ENCODE results near the gene ASB10.
A peak's percentile ranks its signal among the peaks of the same experiment; 100 is the strongest.

ASB10 gene

DNA sequence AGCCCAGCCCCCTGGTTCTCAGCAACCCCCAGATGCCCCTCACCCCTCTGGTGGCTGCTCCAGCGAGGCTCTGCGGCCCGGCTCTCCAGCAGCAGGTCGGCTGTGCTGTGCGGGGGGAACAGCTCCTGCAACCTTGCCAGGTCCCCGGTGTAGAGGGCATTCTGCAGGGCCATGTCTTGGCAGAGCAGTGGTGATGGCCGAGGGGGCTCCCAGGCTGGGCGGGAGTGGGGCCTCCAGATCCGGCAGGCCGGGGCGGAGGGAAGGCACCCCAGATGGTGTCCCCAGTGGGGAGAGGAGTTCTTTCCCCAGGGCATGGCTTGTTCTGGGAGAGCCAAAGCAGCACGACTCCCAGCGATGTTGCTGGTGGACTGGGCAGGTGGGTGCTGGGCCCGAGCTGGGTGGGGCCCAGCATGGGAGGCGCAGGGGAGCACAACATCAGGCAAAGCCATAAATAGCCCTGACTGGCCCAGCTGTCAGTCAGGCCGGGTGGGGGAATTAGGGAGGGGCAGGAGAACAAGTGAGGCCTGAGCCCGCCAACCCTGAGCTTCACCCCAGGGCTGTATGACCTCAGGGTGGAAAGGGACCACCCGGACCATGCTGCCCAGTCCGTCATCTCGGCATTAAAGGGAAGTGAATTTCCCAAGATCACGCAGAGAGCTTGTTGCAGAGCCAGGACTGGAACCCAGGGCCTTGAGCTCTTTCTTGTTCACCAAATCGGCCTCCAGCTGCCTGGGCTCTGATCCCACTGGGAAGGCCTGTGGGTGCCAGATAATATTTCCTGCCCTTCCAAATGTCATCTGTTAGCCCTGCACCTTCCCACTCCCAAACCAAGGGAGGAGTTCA lies 580 bp upstream of the ASB10 start:
- no peak for DNase-seq

DNA sequence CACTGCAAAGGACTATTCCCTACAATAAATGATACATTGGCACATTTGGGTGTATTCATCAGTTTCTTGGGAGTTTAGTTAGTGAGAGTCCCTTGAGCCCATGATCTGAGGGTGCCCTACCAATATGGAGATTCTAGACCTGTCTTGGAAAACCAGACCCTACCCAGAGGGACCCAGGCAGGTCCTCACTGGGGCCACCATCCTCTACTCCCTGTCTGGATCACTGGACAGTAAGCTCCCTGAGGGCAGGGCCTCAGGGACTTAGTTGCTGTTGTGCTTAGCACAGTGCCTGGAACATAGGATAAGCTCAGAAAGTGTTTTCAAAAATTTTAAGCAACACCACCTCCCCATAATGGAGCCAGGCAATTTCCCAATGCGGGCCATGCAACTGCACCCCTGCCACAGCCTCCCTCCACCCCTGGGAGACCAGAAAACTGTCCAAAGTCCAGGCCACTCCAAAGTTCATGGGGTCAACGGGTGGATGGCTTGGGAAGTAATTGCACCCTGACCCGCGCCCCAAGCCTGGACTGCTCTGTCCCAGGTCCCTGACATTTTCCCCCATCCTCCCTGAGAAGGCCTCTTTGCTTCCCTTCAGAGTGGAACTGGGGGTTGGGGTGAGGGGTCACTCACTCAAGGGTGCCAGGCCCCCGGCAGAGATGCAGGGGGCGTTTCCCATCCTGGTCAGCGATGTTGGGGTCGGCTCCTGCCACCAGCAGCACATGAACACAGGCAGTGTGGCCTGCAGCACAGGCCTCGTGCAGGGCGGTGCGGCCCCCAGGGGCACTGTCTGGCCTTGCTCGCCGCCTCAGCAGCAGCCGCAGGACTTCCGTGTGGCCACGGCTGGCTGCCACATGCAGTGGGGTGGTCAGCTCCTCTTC lies 1.0 kb downstream of the ASB10 start:
- no peak for DNase-seq

DNA sequence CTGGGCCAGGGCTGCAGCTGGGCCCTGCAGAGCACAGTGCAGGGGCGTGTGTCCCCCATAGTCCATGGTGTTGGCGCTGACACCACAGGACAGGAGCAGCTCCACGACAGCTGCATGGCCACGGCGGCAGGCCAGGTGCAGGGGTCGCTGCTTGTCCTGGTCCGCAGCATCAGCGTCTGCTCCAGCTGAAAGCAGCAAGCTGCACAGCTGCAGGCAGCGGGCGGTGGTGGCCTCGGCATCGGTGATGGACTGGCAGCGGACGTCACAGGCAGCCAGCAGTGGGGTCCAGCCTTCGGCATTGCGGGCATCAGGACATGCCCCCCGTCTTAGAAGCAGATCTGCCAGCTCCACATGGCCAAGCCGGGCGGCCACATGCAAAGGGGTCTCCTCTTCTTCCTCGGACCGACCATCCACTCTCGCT lies 6.0 kb downstream of the ASB10 start:
- DNase-seq: no peak

DNA sequence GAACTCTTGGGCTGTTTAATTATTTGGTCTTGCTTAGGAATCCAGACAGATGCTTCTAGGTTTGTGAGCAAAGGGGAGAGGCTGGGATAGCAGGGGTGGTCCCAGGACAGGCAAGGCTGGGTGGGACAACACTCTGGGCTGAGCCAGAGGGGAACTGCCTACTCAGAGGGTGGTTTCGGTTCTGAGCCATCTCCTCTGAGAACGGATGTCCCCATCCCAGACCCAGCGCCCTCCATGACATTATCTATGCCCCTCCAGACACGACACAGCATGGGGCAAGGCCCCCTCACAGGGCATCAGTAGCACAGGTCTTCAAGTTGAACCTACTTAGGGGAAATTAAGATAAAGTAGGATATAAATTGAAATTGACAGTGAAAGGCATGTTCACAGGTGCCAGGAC lies 7.1 kb downstream of the ASB10 start:
- no peak for DNase-seq

DNA sequence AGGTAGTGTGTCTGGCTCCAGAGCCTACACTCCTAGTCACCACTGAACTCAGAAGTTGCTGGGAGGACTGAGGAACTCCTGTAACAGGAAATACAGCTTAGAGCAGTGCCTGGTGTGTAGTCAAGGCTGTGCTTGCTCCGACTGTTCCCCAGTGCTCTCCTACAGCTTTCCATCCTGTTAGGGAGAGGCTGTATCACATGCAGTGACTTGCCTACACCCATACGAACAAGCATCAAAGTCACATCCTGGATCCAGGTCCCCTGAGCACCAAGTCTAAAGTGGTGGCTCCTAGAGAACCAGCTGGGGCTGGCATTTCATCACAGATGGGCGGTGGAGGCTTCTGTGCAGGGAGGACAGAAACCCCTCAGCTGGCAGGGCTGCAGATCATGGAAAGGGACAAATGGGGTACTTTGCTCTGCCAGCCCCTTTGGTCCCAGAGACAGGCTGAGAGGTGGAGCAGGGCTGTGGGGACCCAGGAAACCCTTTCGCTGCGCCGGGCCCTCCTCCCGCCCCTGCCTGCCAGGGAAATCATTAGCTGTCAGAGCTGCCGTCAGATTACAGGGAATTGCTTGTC lies 7.7 kb downstream of the ASB10 start:
- peak; percentile 51 for DNase-seq

DNA sequence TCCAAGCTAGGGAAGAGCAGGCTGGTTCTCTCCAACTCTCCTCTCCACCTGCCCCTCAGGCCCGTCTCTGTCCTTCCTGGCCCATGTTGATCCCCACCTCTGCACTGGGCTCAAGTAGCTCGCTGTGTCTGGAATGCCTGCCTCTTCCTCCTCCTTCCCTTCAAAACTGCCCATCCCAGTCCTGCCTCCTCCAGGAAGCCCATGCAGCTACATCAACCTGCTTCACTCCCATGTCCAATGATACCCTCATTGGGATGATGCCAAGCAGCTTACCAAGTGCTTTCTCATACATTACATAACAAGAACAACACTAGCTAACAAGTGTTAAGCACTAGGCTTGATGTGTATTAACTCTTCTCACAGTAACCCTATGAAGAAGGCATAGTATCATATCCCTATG lies 8.2 kb downstream of the ASB10 start:
- no peak for DNase-seq

DNA sequence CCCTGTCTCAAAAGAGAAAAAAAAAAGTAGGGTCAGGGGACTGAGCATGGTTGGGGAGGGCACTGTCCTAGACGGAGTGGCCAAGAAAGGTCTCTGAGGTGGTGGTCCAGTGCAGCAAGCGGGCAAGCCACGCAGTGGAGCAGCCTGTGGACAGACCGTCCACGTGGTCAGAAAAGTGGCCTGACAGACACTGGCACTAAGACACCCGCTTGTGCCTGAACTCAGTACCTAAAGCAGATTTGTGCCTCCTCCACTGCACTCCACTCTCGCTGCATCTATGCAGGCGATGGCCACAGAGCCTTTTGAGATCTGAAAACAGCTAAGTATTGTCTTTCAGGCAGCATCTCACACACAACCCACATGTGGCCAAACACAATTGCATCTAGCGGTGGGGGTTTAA lies 8.8 kb downstream of the ASB10 start:
- DNase-seq: no peak

DNA sequence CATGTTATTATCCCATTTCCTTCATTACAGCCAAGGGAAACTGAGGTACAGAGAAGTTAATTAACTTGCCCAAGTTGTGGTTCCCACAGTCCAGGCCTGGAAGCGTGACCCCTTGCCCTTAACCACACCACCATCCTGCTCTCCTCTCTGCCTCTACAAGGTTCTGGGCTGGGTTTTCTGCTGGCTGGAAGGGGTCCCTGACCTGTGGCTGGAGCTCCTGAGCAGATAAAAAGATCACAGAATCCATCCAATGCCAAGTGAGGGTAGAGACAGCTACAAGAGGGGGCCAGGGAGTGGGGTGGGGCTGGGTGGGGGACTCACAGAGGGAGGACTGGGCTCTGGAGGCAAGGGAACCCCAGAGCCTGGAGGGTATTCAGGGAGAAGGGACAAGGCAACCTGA lies 9.7 kb downstream of the ASB10 start:
- no peak for DNase-seq

DNA sequence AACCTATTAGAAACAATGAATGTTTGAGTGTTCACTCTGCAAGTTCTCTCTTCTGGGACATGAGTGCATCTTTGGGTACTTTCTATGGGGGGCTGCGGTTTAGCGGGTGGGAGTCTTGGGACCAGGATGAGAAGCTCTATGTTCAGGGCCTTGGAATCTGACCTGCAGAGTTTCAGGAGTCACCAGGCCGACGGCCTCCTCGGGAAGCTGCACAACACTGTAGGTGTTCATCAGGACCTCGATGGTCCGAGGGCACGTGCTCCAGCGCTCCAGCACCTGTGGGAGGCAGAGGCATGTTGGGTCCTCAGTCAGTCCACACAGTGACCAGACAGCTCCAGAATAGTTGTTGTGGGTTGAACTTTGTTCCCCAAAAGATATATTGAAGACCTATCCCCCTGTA lies 10.6 kb downstream of the ASB10 start:
- DNase-seq: no peak

DNA sequence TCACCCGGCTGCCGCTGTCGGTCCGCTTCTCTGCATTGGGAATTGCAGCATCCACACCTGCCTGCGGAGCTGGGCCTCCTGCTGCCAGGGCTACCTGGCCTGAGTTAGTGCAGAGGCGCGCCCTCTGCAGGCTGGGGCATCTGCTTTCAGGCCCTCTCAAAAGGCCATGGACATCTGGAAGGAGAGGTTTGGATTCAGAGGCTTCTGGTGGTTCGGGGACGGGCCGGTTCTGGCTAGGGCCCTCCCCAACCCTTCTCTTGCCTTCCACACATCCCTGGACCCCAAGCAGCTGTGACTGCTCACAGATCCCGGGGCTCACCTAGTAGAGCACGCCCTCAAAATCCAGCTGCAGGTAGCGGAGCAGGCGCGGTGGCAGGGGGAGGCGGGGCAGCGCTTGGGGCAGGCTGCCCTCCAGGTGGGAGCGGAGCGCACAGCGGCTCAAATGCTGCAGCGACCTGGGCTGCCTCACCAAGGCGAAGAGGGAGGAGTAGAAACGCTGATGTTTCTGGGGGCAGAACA lies 11.2 kb downstream of the ASB10 start:
- DNase-seq: no peak

DNA sequence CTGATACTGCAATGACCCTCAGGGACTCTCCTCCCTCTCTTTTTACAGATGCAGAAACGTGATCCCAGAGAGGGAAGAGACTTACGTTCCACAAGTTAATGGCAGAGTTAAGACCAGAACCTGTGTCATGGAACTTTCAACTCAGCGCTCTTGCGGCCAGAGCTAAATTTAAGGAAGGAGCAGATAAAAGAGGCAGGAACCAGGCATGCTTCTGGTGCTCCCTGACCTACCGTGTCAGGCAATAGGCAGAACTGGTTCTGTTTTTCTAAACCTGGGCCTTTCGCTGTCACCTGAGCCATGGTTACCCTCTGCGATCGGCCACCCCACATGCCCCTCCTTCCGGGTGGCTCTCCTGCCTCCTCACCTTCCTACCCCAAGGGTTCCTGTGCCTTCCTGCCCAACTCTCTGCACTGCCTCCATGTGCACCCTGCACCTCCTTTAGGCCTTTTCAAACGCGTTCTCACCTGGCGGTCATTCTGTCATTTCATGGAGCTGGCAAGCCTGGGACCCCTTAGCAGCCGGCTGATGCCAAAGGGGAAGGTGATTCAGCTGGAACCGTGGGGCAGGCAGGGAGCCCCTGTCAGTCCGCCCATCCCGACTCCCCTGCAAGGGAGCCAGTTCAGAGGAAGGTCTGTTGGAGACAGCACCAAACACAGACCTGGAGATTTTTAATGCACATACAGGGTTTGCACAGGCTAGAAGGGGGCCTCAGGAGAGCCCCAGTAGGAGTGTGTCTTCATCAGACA lies 11.8 kb downstream of the ASB10 start:
- DNase-seq: no peak

DNA sequence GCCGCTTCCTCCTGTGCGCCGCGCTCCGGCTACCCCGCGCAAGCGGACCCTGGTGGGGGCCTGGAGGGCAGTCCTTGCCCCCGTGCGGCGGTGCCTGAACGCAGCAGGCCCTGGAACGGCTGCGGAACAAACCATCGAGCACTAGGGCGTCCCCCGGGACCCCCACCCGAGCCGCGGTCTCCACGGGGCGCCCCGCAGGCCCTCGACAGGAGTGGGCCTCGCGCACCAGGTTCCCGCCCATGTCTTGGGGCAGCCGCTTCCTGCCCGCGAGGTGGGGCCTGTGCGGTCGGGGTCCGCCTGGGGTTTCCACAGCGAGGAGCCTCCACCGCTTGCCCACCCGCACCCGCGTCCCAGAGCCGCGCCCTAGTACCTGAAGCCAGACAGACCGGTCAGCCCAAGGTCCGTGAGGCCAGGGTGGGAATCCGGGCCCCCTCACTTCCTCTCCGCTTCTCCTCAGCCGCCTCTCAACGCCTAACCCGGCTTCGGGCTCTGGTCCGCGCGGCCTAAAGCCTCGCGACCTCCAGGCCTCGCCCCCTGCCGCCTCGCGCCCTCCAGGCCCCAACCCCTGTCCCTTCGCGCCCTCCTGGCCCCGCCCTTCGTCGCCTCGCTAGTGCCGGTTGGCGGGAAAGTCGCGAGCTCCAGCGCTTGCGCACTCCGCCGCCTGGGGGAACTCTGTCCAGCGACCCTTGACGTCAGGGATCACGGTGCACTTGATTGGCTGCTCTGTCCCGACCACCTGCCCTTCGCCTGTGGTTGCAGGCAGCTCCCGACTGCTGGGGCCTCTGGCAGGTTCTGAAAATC lies 12.6 kb downstream of the ASB10 start:
- DNase-seq: no peak

DNA sequence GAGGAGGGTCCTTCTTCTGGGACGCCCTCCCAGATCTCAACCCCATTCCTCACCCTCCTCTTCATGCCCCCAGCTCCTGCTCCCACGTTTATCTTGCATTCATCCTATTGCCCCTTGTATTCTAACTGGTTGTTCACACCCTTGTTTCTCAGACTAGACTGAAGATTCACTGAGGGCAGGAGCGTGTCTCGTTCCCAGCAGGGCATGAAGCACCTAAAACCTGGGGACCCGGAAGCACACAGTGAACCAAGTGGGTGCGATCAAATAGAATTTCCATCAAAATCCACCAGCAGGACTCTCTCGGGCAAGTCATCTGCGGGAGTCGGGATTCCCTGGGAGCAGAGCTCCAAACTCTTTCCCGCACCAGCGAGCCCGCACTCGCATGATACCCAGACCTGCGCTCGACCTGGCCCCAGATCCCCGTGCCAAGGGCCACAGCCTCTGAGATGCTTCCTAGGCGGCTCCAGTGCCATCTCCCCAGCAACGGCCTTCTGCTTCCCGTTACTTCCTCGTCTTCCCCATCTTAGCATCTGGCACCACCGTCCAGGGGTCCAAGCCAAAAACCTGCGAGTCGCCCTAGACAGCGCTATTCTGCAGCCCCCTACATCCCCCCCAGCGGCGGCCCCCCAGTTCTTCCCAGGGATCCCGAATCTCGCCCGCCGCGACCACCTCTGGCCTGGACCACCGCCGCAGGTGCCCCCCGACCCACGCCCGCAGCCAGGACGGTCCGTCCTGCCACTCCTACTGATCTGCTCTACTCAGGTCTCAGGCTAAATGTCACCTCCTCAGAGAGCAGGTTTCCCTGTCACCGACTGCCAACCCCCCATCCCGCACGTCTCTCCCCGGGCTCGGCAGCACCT lies 13.4 kb downstream of the ASB10 start:
- DNase-seq: no peak

DNA sequence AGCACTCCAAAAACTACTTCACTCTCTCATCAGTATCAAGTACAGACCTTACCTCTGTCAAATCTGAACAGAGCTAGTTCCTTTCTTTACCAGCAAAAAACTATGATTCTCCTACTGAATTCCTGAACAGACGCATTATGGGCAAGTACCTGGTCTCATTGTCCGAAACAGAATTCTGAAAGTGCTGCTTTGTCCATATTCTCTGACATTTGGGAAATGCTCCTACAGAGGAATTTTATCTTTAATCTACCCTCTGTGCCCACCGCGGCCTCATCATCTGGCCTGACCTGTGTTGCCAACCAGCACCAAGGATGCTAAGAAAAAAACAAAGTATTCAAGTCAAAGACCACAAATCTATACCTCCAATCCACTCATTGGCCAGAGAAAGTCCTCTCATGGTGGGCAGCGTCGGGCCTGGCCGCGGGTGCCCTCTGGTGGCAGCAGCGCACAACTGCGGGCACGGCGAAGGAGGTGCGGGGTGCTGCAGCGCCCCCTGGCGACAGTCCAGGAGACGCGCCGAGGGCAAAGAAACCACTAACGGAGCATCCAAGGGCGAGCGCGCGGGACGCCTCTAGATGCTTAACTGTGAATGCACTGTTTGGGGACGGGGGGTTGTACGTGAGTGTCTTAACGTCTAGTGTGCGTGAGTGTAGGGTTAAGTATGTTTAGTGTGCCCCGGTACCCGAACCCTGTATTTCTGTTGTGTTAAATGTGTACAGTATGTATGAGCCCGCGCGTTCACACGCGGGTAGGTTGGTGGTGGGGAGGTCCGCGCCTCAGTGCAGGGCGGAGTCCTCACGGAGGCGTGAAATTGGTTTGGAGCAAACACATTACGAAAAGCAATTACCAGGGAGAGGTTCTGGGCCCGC lies 14.5 kb downstream of the ASB10 start:
- peak; percentile 65 for DNase-seq

DNA sequence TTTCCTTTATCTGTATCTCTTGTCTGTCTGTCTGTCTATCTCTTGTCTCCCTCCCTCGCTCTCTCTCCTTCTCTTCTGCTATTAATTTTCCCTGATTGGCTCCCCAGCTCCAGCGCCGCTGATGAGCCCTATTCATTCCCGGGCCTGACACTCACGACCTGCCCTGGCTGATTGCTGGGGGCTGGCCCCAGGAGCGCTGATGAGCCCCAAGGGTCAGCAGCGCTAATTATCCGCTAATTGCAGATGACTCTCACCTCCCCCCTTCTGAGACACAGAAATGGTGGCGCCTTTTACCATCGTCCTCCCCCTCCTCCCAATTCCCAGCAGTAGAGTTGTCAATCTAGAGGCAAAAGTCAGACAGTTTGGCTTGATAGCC lies 18.3 kb downstream of the ASB10 start:
- DNase-seq: no peak

DNA sequence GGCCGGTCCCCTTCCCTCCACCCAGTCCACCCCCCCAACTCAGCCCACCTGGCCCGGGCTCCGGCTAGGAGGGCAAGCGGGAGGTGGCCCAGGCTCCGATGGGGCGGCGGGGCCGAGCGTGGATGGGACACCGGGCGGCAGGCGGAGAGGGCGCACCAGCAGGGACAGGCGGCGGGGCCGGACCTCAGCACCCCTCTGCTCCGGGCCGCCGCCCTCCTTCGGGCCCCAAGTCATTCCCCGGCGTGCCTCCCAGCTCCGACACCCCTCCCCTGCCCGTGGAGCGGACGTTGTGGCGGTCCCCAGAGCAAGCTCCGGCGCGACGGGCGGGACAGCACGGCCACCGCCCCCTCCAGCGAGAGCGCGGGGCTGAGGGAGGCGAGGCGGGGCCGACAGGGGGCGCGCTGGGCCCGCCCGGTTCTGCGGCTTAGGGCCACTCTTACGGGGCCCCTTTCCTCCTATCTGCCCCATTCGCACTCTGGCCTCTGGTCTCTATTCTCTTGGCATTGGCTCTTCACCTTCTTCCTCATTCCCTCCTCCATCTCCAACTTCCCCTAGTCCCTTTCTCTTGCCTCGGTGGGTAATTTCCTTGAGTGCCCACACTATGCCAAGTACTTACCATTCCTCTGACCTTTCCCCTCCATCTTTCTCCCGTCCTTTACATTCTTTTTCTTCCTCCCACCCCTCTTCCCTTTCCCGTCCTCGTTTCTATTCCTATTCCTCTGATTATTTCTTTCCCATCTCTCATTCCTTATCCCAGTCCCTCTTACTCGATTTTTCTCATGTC lies 18.9 kb downstream of the ASB10 start:
- peak; percentile 18 for DNase-seq

DNA sequence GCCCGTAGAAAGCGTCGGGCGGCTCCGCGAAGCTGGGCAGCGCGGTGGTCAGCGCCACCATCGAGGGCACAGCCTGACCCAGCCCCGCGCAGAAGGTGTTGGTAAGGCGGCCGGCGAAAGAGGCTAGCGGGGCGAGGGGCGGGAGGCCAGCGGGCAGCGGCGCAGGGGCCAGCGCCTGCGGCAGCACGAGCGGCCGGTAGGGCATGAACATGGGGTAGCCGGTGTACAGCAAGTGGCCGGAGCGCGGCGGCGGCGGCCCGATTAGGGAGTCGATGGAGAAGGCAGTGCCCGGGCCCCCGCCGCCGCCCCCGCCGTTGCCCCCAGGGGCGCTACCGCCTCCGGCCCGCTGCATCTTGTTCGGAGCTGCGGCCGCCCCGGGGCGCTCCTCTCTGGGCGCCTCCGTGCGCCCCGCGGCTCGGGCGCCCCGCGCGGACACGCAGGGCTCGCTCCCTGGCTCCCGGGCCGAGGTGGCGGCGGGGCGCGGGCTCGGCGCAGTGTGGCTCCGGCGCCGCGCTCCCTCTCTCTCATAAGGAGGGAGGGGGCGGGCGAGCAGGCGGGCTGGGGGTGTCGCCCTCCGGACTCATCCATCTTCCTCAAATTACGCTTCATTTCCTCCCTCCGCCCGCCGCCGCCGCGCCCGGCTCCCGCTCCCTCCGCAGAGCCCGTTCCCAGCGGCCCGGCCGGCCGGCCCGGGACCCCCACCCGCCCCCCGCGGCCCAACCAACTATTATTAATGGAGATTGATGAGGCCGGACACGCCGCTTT lies 19.7 kb downstream of the ASB10 start, which contains the start of gene GBX1:
TSS of gene GBX1 (minus strand) at position 498 of the 765 bp plus-strand sequence. CDS start at position 352, 146 bp downstream.
- DNase-seq: no peak

DNA sequence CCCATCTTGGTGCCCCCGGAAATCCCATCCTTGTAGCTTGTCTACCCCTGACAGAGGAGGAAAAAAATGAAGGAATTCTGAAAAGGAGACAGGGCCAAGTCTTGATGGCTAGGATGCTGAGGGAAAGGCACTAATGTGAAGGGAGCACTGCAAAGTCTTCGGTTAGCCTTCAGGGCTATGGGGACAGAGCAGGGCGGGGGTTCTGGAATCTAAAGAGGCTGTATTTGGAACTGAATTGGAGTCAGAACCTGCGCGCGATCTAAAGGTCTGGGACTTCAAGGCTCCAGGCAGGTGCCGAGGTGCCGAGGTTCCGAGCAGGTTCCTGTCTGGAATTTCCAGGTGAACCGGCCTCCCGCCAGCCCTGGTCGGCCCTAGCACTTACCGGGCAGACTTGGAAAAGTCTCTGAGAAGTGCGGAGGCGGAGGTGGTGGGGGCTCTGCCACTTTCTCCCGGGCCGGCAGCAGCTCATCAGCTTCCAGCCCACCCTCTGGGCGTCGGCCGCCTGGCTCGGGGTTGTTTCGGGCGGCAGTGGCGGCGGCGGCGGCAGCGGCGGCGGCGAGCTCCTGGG lies 20.3 kb downstream of the ASB10 start:
- no peak for DNase-seq
